MCF 10A (cell line): Measurements from ENCODE around the gene TFAP2E. TPM values are rescaled to one million over a fixed set of nuclear protein-coding genes. Genes with fewer than 3 reads are reported as not detected.

Source experiments
- BruUV-seq: library from RNA; stranded (reverse); fragments of 400-500 nt; replicated peaks from 2 replicates; lab custom pipeline; 2021; lab: Mats Ljungman, UMichigan
- CTCF ChIA-PET: fragments of 300-600 bp; sonication (Branson Sonifier 250); formaldehyde crosslinking; extraction: SDS; loops from one replicate; lab custom pipeline; 2021; ENCODE audit warnings: antibody characterized with exemption, inconsistent platforms; lab: Yijun Ruan, JAX
- POLR2A ChIA-PET: fragments of 300-600, 350-650 bp; sonication (Branson Sonifier 250); formaldehyde crosslinking; extraction: SDS; loops from one replicate; lab custom pipeline; 2020; ENCODE audit warnings: antibody characterized with exemption, inconsistent platforms; lab: Yijun Ruan, JAX
- DNase-seq: peaks from one replicate; pipeline ENCODE4 v3.0.0-alpha.2; 2018; ENCODE audit not compliant: unreplicated experiment
- H3K27ac Mint-ChIP-seq: one replicate; pipeline ENCODE4 v1.8.0; 2022; ENCODE audit warnings: mild to moderate bottlenecking, low read depth, mixed read lengths; ENCODE audit not compliant: unreplicated experiment
- H3K27me3 Mint-ChIP-seq: one replicate; pipeline ENCODE4 v1.8.0; 2022; ENCODE audit warnings: mixed read lengths; ENCODE audit not compliant: insufficient read depth, unreplicated experiment
- H3K36me3 Mint-ChIP-seq: one replicate; pipeline ENCODE4 v1.8.0; 2022; ENCODE audit warnings: mild to moderate bottlenecking, moderate library complexity, mixed read lengths; ENCODE audit not compliant: insufficient read depth, unreplicated experiment
- H3K4me1 Mint-ChIP-seq: one replicate; pipeline ENCODE4 v1.8.0; 2022; ENCODE audit warnings: mixed read lengths; ENCODE audit not compliant: insufficient read depth, unreplicated experiment
- H3K4me3 Mint-ChIP-seq: one replicate; pipeline ENCODE4 v1.8.0; 2022; ENCODE audit warnings: mild to moderate bottlenecking, moderate library complexity, mixed read lengths; ENCODE audit not compliant: unreplicated experiment
- H3K9me3 Mint-ChIP-seq: one replicate; pipeline ENCODE4 v1.8.0; 2022; ENCODE audit warnings: mixed read lengths; ENCODE audit not compliant: unreplicated experiment
- CTCF ChIP-seq: fragments of 200-600 bp; IDR thresholded peaks from one replicate; pipeline ENCODE4 v1.8.0; 2022; ENCODE audit warnings: antibody characterized with exemption, mild to moderate bottlenecking; ENCODE audit not compliant: unreplicated experiment
- intact Hi-C: fragments of 100-400 bp; cut with micrococcal nuclease; formaldehyde crosslinking; loops from 2 replicates; pipeline ENCODE4 v1.14.1; 2022
- total RNA-seq: library from RNA; stranded (reverse); gene quantifications from 2 replicates; pipeline ENCODE4 v1.2.3, GENCODE V29; 2022

TFAP2E gene
- total RNA-seq, 1 experiment from 2014 or later, result 0.30 TPM

GRCh38 chr1:35594005-35594760, 21.1 kb downstream of the TFAP2E start:
- Mint-ChIP-seq H3K36me3 (peaks cover 13% of the 10 kb centered on the region), H3K4me1 (no peaks in the 10 kb centered on the region), H3K27ac (no peak overlapping the region), H3K9me3 (no peaks in the 10 kb centered on the region), H3K27me3 (no peaks in the 10 kb centered on the region), H3K4me3 (no peak overlapping the region)
- ChIA-PET CTCF (interaction anchor here (0.6 to 1.0 kb wide), 6 partner anchors 9 to 567 kb away, joined by 3 to 4 read pairs (median 3); no protein-coding TSS in a partner anchor), POLR2A (interaction anchor here (1.2 kb wide), 1 partner anchor 176 kb away, joined by 3 read pairs; the partner anchor contains the start of gene CLSPN)
- no TSS peak for BruUV-seq
- DNase-seq, result no peak
- no peak for TF ChIP-seq CTCF
- intact Hi-C loops, result no loop called here

- CTCF ChIA-PET, result interaction anchor here (0.8 kb wide), 1 partner anchor 88 kb away, joined by 3 read pairs; no protein-coding TSS in a partner anchor
- Mint-ChIP-seq H3K4me3 (no peak overlapping the region), H3K27me3 (no peaks in the 10 kb centered on the region), H3K36me3 (peaks cover 23% of the 10 kb centered on the region), H3K9me3 (no peaks in the 10 kb centered on the region), H3K27ac (no peak overlapping the region), H3K4me1 (no peaks in the 10 kb centered on the region)
- POLR2A ChIA-PET, result no interaction called here
- no peak for DNase-seq
- BruUV-seq, result no TSS peak
- TF ChIP-seq CTCF, result no peak
- intact Hi-C loops, result no loop called here
These were observed 22.6 kb downstream of the TFAP2E start for GRCh38 chr1:35595684-35596083.

GRCh38 chr1:35597870-35598269, 24.8 kb downstream of the TFAP2E start:
- no peak overlapping the region for H3K4me3 Mint-ChIP-seq
- POLR2A ChIA-PET, result interaction anchor here (0.6 to 0.7 kb wide), 2 partner anchors 11 to 26 kb away, joined by 3 read pairs; no protein-coding TSS in a partner anchor
- intact Hi-C loops, result no loop called here
- no peak overlapping the region for H3K27ac Mint-ChIP-seq
- no peak for DNase-seq
- no peak for TF ChIP-seq CTCF
- no TSS peak for BruUV-seq
- CTCF ChIA-PET, result interaction anchor here (1.1 kb wide), 1 partner anchor 29 kb away, joined by 5 read pairs; no protein-coding TSS in a partner anchor
- peaks cover 29% of the 10 kb centered on the region for H3K36me3 Mint-ChIP-seq
- no peaks in the 10 kb centered on the region for H3K9me3 Mint-ChIP-seq
- no peaks in the 10 kb centered on the region for H3K27me3 Mint-ChIP-seq
- no peaks in the 10 kb centered on the region for H3K4me1 Mint-ChIP-seq

GRCh38 chr1:35598895-35599294, 25.8 kb downstream of the TFAP2E start:
- Mint-ChIP-seq H3K27ac (peak overlapping the region; percentile 55), H3K27me3 (no peaks in the 10 kb centered on the region), H3K36me3 (peaks cover 40% of the 10 kb centered on the region), H3K4me1 (no peaks in the 10 kb centered on the region), H3K9me3 (no peaks in the 10 kb centered on the region), H3K4me3 (no peak overlapping the region)
- no TSS peak for BruUV-seq
- intact Hi-C loops, result no loop called here
- no peak for DNase-seq
- CTCF ChIA-PET, result interaction anchor here (1.4 to 2.0 kb wide), 2 partner anchors 10 to 127 kb away, joined by 4 to 5 read pairs; no protein-coding TSS in a partner anchor
- no peak for TF ChIP-seq CTCF
- POLR2A ChIA-PET, result no interaction called here
